ENCODE results near the gene SARDH. TPM values are rescaled to one million over a fixed set of nuclear protein-coding genes. Genes with fewer than 3 reads are reported as not detected.

Gene SARDH
- total and polyA plus RNA-seq, 10 donors = 1.0 to 4.5 (median 2.3) TPM

- Histone ChIP-seq H3K27ac (no peak overlapping the region), H3K9me3 (no peaks in the 10 kb centered on the region), H3K36me3 (no peaks in the 10 kb centered on the region), H3K4me3 (no peak overlapping the region), H3K4me1 (peaks cover 0 to 37% (median 7%) of the 10 kb centered on the region in 6 donors), H3K27me3 (replicated peaks in 1 of 7) (peaks cover 0 to 69% (median 0%) of the 10 kb centered on the region in 7 donors)
- peak; percentile 51 for DNase-seq
- WGBS, 5 donors = 83 to 96% (median 91%) methylated on average over 11 to 20 of the region's 20 CpGs
- TF ChIP-seq CTCF (IDR thresholded peaks at IDR 0.05 in 8 of 11, conservative IDR thresholded peaks at IDR 0.05 in 3 of 11) (no peak), POLR2AphosphoS5 (IDR thresholded peaks at IDR 0.05) (no peak), POLR2A (IDR thresholded peaks at IDR 0.05) (no peak)
- intact Hi-C loops (cut with DNase I; ENCODE audit: low total_unique reads) = no loop called here
Observed at GRCh38 chr9:133717113-133718031, 20.8 kb downstream of the SARDH start.

GRCh38 chr9:133716564-133717112, 21.5 kb downstream of the SARDH start:
- WGBS, 5 donors = 47 to 85% (median 80%) methylated on average over 3 to 8 of the region's 8 CpGs
- intact Hi-C loops (cut with DNase I; ENCODE audit: low total_unique reads) = no loop called here
- Histone ChIP-seq H3K4me1 (peaks cover 0 to 37% (median 7%) of the 10 kb centered on the region in 6 donors), H3K9me3 (no peaks in the 10 kb centered on the region), H3K4me3 (no peak overlapping the region), H3K36me3 (no peaks in the 10 kb centered on the region), H3K27me3 (replicated peaks in 1 of 7) (peaks cover 0 to 74% (median 0%) of the 10 kb centered on the region in 7 donors), H3K27ac (peak overlapping the region in 1 of 8 donors; percentile 58)
- TF ChIP-seq CTCF (IDR thresholded peaks at IDR 0.05 in 8 of 11, conservative IDR thresholded peaks at IDR 0.05 in 3 of 11) = no peak
- no peak for TF ChIP-seq POLR2AphosphoS5 (IDR thresholded peaks at IDR 0.05)
- no peak for TF ChIP-seq POLR2A (IDR thresholded peaks at IDR 0.05)
- DNase-seq = no peak

- Histone ChIP-seq H3K4me3 (no peak overlapping the region), H3K9me3 (no peaks in the 10 kb centered on the region), H3K27me3 (replicated peaks in 1 of 7) (peaks cover 0 to 74% (median 0%) of the 10 kb centered on the region in 7 donors), H3K4me1 (peaks cover 0 to 37% (median 7%) of the 10 kb centered on the region in 6 donors), H3K36me3 (no peaks in the 10 kb centered on the region), H3K27ac (peak overlapping the region in 3 of 8 donors; percentile 36 to 58 (median 48))
- WGBS, 5 donors = 70 to 80% (median 71%) methylated on average over 16 to 21 of the region's 21 CpGs
- peak; percentile 74 for DNase-seq
- intact Hi-C loops (cut with DNase I; ENCODE audit: low total_unique reads) = no loop called here
- TF ChIP-seq POLR2A (IDR thresholded peaks at IDR 0.05) (no peak), POLR2AphosphoS5 (IDR thresholded peaks at IDR 0.05) (no peak), CTCF (IDR thresholded peaks at IDR 0.05 in 8 of 11, conservative IDR thresholded peaks at IDR 0.05 in 3 of 11) (peak in 6 of 11 experiments; percentile 13 to 44 (median 28))
Observed at GRCh38 chr9:133715866-133716563, 22.1 kb downstream of the SARDH start.

Measured in spleen (tissue), 11 donors.